Retina (tissue), 1 donor: ENCODE results near the gene ASCL3.
"Not testable (repeated sequence)": the region's sequence is repeated elsewhere in the genome, so short reads cannot be mapped to it uniquely, and the experiment has no call there.

Experiments used
- DNase-seq: peaks from one replicate; pipeline ENCODE4 v3.0.0-alpha.2; 2016

ASCL3 gene

GRCh38 chr11:8942518-8943066, at the start of gene ASCL3:
Gene ASCL3 (minus strand): TSS chr11:8943016. CDS start chr11:8938161, 4,855 bp downstream.
- DNase-seq: no peak

GRCh38 chr11:8989453-8989852, 46.6 kb upstream of the ASCL3 start:
- no peak for DNase-seq

GRCh38 chr11:8988329-8989234, 45.8 kb upstream of the ASCL3 start:
- no peak for DNase-seq

- no peak for DNase-seq
Measured at GRCh38 chr11:8987446-8987845, 44.6 kb upstream of the ASCL3 start.

GRCh38 chr11:8986772-8987171, 44.0 kb upstream of the ASCL3 start:
- DNase-seq: not testable (repeated sequence)

GRCh38 chr11:8985462-8985861, 42.6 kb upstream of the ASCL3 start:
- DNase-seq: no peak

- DNase-seq: no peak
Measured at GRCh38 chr11:8983552-8983951, 40.7 kb upstream of the ASCL3 start.

- DNase-seq: no peak
Measured at GRCh38 chr11:8980485-8980884, 37.7 kb upstream of the ASCL3 start.

- not testable (repeated sequence) for DNase-seq
Measured at GRCh38 chr11:8979365-8979764, 36.5 kb upstream of the ASCL3 start.

- DNase-seq: no peak
Measured at GRCh38 chr11:8973121-8973520, 30.3 kb upstream of the ASCL3 start.

- no peak for DNase-seq
Measured at GRCh38 chr11:8971924-8972316, 29.1 kb upstream of the ASCL3 start.

- DNase-seq: no peak
Measured at GRCh38 chr11:8971196-8971923, 28.5 kb upstream of the ASCL3 start.

- DNase-seq: no peak
Measured at GRCh38 chr11:8967184-8967583, 24.4 kb upstream of the ASCL3 start.

- DNase-seq: peak; percentile 97
Measured at GRCh38 chr11:8964324-8965320, 21.8 kb upstream of the ASCL3 start, which contains the start of gene TMEM9B. Gene TMEM9B (minus strand): TSS chr11:8964442. CDS start chr11:8964313, 129 bp downstream.

- no peak for DNase-seq
Measured at GRCh38 chr11:8963569-8964323, 20.9 kb upstream of the ASCL3 start.

GRCh38 chr11:8962841-8963240, 20.0 kb upstream of the ASCL3 start:
- DNase-seq: no peak

- DNase-seq: no peak
Measured at GRCh38 chr11:8961401-8961800, 18.6 kb upstream of the ASCL3 start.

- DNase-seq: peak; percentile 35
Measured at GRCh38 chr11:8959546-8960166, 16.8 kb upstream of the ASCL3 start.

GRCh38 chr11:8956860-8957259, 14.0 kb upstream of the ASCL3 start:
- no peak for DNase-seq

- no peak for DNase-seq
Measured at GRCh38 chr11:8948886-8949285, 6.1 kb upstream of the ASCL3 start.
